ENCODE results near the gene FGFRL1.

The FGFRL1 gene

GRCh38 chr4:1004557-1005485, 6.6 kb upstream of the FGFRL1 start:
- no peaks in the 10 kb centered on the region for H3K9me3 Mint-ChIP-seq
- H3K27ac Mint-ChIP-seq, result no peak overlapping the region
- no peak overlapping the region for H3K4me3 Mint-ChIP-seq
- no peaks in the 10 kb centered on the region for H3K36me3 Mint-ChIP-seq (ENCODE audit: low read depth)
- peaks cover 6% of the 10 kb centered on the region for H3K4me1 Mint-ChIP-seq (ENCODE audit: low read depth)
- H3K27me3 Mint-ChIP-seq (ENCODE audit: low read depth), result peaks cover 43% of the 10 kb centered on the region

DNA sequence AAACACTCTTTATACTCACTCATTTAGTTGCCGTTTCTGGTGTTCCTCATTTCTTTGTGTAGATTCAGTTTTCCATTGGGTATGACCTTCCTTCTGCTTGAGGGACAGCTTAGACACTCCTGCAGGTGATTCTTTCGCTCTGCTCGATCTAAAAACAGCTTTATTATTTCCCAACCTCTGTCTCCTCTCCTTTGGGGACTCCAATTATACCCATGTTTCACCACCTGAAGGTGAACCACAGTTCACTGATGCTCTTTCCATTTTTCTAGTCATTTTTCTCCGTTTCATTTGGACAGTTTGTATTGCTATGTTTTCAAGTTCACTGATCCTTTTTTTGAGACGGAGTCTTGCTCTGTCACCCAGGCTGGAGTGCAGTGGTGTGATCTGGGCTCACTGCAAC, 4.6 kb upstream of the FGFRL1 start:
- Mint-ChIP-seq H3K36me3 (ENCODE audit: low read depth) (no peaks in the 10 kb centered on the region), H3K9me3 (no peaks in the 10 kb centered on the region), H3K4me1 (ENCODE audit: low read depth) (peaks cover 11% of the 10 kb centered on the region), H3K27me3 (ENCODE audit: low read depth) (peaks cover 39% of the 10 kb centered on the region), H3K4me3 (no peak overlapping the region), H3K27ac (no peak overlapping the region)

DNA sequence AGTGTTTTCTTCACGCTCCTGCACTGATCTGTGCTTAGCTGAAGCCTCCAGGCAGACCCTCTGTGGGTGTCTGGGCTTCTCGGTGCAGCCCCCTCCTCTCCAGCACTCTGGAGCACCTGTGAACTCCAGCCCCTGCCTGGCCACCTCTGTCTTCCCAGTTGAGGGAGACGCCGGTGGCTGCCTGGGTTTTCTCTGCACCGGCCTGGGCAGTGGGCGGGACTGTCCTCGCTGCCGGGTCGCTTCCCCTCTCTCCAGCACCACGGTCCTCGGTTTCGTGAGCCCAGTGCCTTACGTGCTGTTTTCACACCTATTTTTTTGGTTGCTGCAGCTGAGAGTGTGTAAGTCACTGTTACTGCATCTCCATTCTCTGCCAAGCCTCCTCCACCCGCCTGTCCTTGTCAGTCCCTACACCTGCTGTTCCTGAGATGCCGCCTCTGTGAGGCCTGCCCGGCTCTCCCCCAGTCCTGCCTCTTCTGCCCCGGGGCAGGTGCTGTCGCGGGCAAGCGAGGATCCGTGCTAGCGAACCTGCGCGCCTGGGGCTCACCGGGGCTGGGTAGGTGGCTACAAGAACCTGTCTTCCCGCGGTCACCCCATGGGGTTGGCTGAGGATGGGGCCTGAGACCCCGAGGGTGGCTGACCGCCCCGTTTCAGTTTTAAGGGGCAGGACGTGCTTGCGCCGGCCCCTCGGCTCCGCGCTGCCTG, 2.4 kb upstream of the FGFRL1 start:
- H3K9me3 Mint-ChIP-seq, result no peaks in the 10 kb centered on the region
- H3K27me3 Mint-ChIP-seq (ENCODE audit: low read depth), result peaks cover 35% of the 10 kb centered on the region
- H3K4me3 Mint-ChIP-seq, result peak overlapping the region; percentile 73
- H3K4me1 Mint-ChIP-seq (ENCODE audit: low read depth), result peaks cover 13% of the 10 kb centered on the region
- no peak overlapping the region for H3K27ac Mint-ChIP-seq
- no peaks in the 10 kb centered on the region for H3K36me3 Mint-ChIP-seq (ENCODE audit: low read depth)

DNA sequence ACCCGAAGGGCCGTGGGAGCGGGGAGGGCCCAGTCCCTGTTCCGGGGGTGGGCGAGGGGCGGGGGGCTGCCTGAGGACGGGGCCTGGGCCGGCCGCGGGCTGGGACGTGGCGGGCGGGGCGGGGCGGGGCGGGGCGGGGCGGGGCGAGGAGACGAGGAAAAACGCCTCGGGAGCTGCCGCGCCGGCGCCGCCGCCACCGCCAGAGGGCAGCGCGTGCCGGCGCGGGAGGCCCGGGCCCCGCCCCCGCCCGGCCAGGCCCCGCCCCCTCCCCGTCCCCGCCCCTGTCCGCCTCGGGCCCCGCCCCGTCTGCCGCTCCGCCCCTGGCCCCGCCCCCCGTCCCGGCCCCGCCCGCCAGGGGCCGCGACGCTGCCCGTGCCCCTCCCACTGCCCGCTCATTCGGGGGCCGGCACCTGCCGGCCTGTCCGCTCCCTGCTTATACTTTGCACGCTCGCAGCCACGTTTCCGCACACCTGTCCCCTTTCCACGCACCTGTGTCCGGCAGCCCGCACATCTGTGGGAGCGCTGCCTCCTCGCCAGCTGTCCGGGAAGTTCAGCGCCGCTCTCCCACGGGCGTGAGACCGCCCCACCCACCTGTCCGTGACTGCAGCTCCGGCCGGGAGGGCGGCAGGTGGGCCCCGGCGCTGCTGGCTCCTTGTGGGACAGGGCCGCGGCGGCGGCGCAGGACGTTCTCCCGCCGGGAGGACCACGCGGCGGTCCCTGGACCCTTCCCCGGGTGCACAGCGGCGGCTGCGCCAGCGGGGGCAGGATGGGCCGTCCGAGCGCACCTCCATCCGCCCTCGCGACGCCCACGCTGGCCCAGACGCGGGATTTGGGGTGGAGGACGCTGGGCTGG, 1.7 kb upstream of the FGFRL1 start:
- peak overlapping the region; percentile 69 for H3K4me3 Mint-ChIP-seq
- peaks cover 31% of the 10 kb centered on the region for H3K27me3 Mint-ChIP-seq (ENCODE audit: low read depth)
- peaks cover 13% of the 10 kb centered on the region for H3K4me1 Mint-ChIP-seq (ENCODE audit: low read depth)
- H3K27ac Mint-ChIP-seq, result peak overlapping the region; percentile 76
- H3K36me3 Mint-ChIP-seq (ENCODE audit: low read depth), result no peaks in the 10 kb centered on the region
- no peaks in the 10 kb centered on the region for H3K9me3 Mint-ChIP-seq

- no peaks in the 10 kb centered on the region for H3K36me3 Mint-ChIP-seq (ENCODE audit: low read depth)
These were observed 918 bp upstream of the FGFRL1 start for GRCh38 chr4:1010395-1011021.

DNA sequence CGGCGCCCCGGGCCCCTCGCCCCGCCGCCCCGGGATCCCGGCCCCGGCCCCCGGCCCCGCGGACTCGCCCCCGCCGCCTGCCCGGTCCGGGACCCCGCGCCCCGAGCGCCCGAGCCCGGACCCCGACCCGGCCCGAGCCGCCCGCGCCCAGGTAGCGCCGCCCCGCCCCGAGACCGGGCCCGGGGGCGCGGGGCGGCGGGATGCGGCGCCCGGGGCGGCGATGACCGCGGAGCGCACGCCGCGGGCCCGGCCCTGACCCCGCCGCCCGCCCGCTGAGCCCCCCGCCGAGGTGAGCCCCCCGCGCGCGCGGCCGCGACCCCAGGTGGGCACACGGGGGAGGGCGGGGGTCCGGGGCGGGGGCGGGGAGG, 224 bp downstream of the FGFRL1 start:
- Mint-ChIP-seq H3K36me3 (ENCODE audit: low read depth) (no peaks in the 10 kb centered on the region), H3K9me3 (no peaks in the 10 kb centered on the region)

More at GRCh38 chr4:1010395-1011021, 918 bp upstream of the FGFRL1 start:
- Mint-ChIP-seq H3K9me3 (no peaks in the 10 kb centered on the region), H3K4me3 (peak overlapping the region; percentile 76), H3K27ac (peak overlapping the region; percentile 83), H3K4me1 (ENCODE audit: low read depth) (peaks cover 13% of the 10 kb centered on the region), H3K27me3 (ENCODE audit: low read depth) (peaks cover 30% of the 10 kb centered on the region)

DNA sequence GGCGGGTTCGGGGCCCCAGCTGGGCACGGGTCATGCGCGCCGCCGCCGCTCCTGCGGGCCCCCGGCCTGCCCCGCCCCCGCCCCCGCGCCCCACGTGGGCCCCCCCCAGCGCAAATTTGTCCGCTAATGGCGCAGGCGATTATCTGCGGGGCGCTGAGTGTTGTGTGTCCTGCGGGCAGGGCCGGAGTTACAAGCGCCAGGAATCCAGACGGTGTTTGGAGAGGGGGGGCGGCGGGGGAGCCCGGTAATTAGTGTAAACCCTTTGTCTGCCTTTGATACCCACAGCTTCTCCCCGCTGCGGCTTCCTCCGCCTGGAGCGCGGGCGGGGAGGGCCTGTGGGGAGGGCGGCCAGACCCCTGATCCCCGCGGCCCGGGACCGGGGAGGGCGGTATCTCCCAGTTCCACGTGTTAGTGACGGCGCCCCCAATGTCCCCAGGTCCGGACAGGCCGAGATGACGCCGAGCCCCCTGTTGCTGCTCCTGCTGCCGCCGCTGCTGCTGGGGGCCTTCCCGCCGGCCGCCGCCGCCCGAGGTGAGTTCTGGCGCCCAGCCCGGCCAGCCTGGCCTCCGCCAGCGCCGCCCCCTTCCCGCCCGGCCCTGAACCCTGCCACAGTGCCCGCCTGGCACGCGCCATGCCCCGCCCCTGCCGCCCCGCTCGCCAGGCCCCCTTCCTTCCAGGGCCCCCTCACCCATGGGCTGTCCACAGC, 761 bp downstream of the FGFRL1 start:
- peaks cover 19% of the 10 kb centered on the region for H3K27me3 Mint-ChIP-seq (ENCODE audit: low read depth)
- peak overlapping the region; percentile 42 for H3K4me3 Mint-ChIP-seq
- H3K27ac Mint-ChIP-seq, result no peak overlapping the region
- H3K4me1 Mint-ChIP-seq (ENCODE audit: low read depth), result peaks cover 13% of the 10 kb centered on the region
- no peaks in the 10 kb centered on the region for H3K9me3 Mint-ChIP-seq
- no peaks in the 10 kb centered on the region for H3K36me3 Mint-ChIP-seq (ENCODE audit: low read depth)

More for the DNA sequence above, 224 bp downstream of the FGFRL1 start:
- Mint-ChIP-seq H3K4me1 (ENCODE audit: low read depth) (peaks cover 13% of the 10 kb centered on the region), H3K27me3 (ENCODE audit: low read depth) (peaks cover 25% of the 10 kb centered on the region), H3K4me3 (no peak overlapping the region), H3K27ac (no peak overlapping the region)

GRCh38 chr4:1013225-1014073, 2.0 kb downstream of the FGFRL1 start:
- no peaks in the 10 kb centered on the region for H3K36me3 Mint-ChIP-seq (ENCODE audit: low read depth)
- H3K27ac Mint-ChIP-seq, result no peak overlapping the region
- H3K27me3 Mint-ChIP-seq (ENCODE audit: low read depth), result peaks cover 7% of the 10 kb centered on the region
- H3K4me1 Mint-ChIP-seq (ENCODE audit: low read depth), result peaks cover 13% of the 10 kb centered on the region
- H3K4me3 Mint-ChIP-seq, result no peak overlapping the region
- H3K9me3 Mint-ChIP-seq, result no peaks in the 10 kb centered on the region

DNA sequence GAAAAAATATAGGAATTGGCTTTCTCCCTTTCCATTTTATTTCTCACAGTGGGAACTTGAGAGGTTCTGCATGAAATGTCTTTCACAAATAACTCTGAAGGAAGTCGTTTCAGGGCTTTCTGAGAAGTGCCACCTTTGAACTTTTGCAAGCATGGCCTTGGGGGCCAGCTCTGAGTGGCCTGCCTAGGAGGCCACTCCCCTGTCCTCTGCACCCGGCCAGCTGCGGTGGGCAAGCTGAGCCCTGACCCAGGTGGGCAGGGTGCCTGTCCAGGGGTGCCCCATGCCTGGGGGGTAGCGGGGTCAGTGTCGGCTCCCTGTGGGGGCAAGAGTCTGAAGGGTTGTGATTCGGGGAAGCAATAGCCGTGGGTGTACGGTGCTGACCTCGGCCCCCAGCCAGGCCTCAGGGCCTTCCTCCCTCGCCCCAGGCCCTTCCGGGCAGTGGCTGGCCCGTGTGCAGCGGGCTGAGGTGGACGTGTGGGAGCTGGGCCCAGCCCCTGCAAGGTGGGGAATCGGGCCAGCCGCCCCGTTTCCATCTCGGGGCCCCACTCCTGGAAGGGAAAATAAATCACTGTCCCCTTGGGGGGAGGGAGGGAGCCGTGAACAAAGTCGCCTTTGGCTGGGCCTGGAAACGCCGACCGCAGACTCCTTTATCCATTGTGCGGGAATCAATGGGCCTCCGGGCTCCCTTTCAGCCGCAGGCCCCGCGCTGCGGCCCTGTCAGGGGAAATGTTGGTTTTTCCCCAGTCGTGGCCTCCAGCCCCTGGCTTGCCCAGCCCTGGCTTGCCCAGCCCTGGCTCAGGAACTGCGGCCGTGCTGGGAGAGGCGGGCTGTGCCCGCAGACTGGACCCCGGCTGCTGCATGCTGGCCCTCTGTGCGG, 3.1 kb downstream of the FGFRL1 start:
- Mint-ChIP-seq H3K4me3 (no peak overlapping the region), H3K27me3 (ENCODE audit: low read depth) (no peaks in the 10 kb centered on the region), H3K27ac (no peak overlapping the region), H3K9me3 (no peaks in the 10 kb centered on the region), H3K4me1 (ENCODE audit: low read depth) (peaks cover 7% of the 10 kb centered on the region), H3K36me3 (ENCODE audit: low read depth) (no peaks in the 10 kb centered on the region)

DNA sequence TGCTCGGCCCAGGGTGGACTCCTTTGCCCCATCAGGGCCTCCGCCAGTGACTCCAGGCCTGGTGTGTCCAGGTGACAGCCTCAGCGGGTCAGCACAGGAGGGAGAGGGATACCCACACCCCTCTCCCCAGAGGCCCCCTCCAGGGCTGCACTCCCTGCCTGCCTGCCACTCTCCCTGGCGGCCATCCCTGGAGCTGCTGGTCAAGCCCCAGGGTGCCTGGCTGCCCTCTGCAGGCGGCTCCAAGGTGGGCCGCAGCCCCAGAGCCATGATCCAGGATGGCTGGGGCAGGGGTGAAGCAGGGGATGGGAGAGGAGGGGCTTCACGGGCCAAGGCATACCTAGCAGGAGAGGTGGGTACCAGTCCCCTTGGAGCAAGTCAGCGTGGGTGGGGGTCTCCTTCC, 3.8 kb downstream of the FGFRL1 start:
- H3K4me3 Mint-ChIP-seq, result no peak overlapping the region
- no peak overlapping the region for H3K27ac Mint-ChIP-seq
- H3K9me3 Mint-ChIP-seq, result no peaks in the 10 kb centered on the region
- H3K36me3 Mint-ChIP-seq (ENCODE audit: low read depth), result no peaks in the 10 kb centered on the region
- peaks cover 7% of the 10 kb centered on the region for H3K4me1 Mint-ChIP-seq (ENCODE audit: low read depth)
- no peaks in the 10 kb centered on the region for H3K27me3 Mint-ChIP-seq (ENCODE audit: low read depth)

DNA sequence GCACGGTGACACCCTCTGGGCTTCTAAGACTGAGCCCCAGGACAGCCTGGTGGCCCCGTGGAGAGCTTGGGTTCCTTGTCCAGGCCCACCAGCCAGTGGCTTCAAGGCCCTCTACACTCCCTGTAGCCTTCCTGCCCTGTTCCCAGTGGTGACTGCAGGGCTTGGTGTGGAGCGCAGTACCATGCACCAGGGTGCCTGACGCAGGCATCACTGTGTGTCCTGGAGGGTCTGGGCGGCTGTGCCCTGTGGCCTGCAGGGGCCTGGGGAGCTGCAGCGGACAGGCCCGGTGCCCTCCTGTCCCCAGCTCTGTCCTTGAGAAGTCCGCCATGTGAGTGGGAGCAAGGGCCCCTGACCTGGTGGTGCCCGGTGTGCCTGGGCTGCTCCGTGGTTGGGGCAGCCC, 4.3 kb downstream of the FGFRL1 start:
- no peak overlapping the region for H3K27ac Mint-ChIP-seq
- H3K4me3 Mint-ChIP-seq, result no peak overlapping the region
- peaks cover 2% of the 10 kb centered on the region for H3K4me1 Mint-ChIP-seq (ENCODE audit: low read depth)
- H3K27me3 Mint-ChIP-seq (ENCODE audit: low read depth), result no peaks in the 10 kb centered on the region
- H3K9me3 Mint-ChIP-seq, result no peaks in the 10 kb centered on the region
- no peaks in the 10 kb centered on the region for H3K36me3 Mint-ChIP-seq (ENCODE audit: low read depth)

- H3K27ac Mint-ChIP-seq, result no peak overlapping the region
- no peaks in the 10 kb centered on the region for H3K27me3 Mint-ChIP-seq (ENCODE audit: low read depth)
- H3K4me3 Mint-ChIP-seq, result no peak overlapping the region
- H3K4me1 Mint-ChIP-seq (ENCODE audit: low read depth), result peaks cover 2% of the 10 kb centered on the region
- H3K9me3 Mint-ChIP-seq, result no peaks in the 10 kb centered on the region
- H3K36me3 Mint-ChIP-seq (ENCODE audit: low read depth), result no peaks in the 10 kb centered on the region
These were observed 5.8 kb downstream of the FGFRL1 start for GRCh38 chr4:1017211-1017610.

Data from T-helper 1 cell treated with Interleukin-12 subunit alpha and Interleukin-12 subunit beta and Interleukin-4 antibody, amounts not matched to agents 30 μg/mL and 1 μg/mL, for 36 hours (primary cell).